K562 (cell line): ENCODE data around the gene IL31. TPM values are rescaled to one million over a fixed set of nuclear protein-coding genes. Genes with fewer than 3 reads are reported as not detected.

Source experiments
- ATAC-seq: fragments of 200-7000 bp; cut with Tn5 transposase; 3 replicates; pipeline ENCODE4 v1.9.1; 2020; ENCODE audit warnings: moderate library complexity
- BruUV-seq: library from RNA; stranded (reverse); fragments of 400-500 nt; replicated peaks from 2 replicates; lab custom pipeline; 2021; lab: Mats Ljungman, UMichigan
- CTCF ChIA-PET: fragments of 300-600 bp; formaldehyde crosslinking; extraction: SDS; loops from one replicate; lab custom pipeline; 2021; ENCODE audit warnings: low intra/inter-chr PET ratio; lab: Yijun Ruan, JAX
- POLR2A ChIA-PET: fragments of 300-600, 350-650 bp; sonication (Branson Sonifier 250); formaldehyde crosslinking; extraction: SDS; loops from one replicate; lab custom pipeline; 2021; ENCODE audit warnings: antibody characterized with exemption, inconsistent platforms; lab: Yijun Ruan, JAX
- DNase-seq, 4 experiments: peaks; one replicate each; pipeline versions ENCODE4 v3.0.0 to v3.0.0-alpha.2; 2011 to 2018; ENCODE audit warnings: low spot score in 3 of 4, mixed read lengths in 3 of 4; ENCODE audit errors: extremely low read depth in 1 of 4
- FAIRE-seq: peaks from 2 replicates; lab custom pipeline; 2011; peaks lifted over from hg19 to GRCh38; lab: Jason Lieb, UNC
- H2AFZ ChIP-seq: 2 replicates; pipeline ENCODE4 v1.6.0; 2011; ENCODE audit warnings: low read depth, low read length, control low read depth, inconsistent platforms
- H3K27ac ChIP-seq: fragments of 200-600 bp; 3 replicates; pipeline ENCODE4 v1.8.0; 2011; ENCODE audit warnings: low read depth, mild to moderate bottlenecking, control low read depth, inconsistent platforms, low read length, moderate library complexity, mixed read lengths; ENCODE audit errors: extremely low read depth
- H3K27me3 ChIP-seq, 2 experiments: fragments of 300-600 bp in 1 of 2; 2 replicates in 1 of 2; 3 replicates in 1 of 2; pipeline versions ENCODE4 v1.6.0 to v1.8.0; 2011; ENCODE audit warnings: inconsistent platforms in 2 of 2, low read length in 2 of 2, mild to moderate bottlenecking in 1 of 2, mixed read lengths in 1 of 2, moderate library complexity in 1 of 2; ENCODE audit not compliant: control insufficient read depth in 2 of 2, insufficient read depth in 2 of 2
- H3K36me3 ChIP-seq: fragments of 300-600 bp; 3 replicates; pipeline ENCODE4 v1.8.0; 2011; ENCODE audit warnings: mild to moderate bottlenecking, low read length, inconsistent platforms; ENCODE audit not compliant: control insufficient read depth, insufficient read depth
- H3K4me1 ChIP-seq, 2 experiments: fragments of 200-600 bp in 1 of 2; replicated peaks in 1 of 2; 2 replicates in 1 of 2; 3 replicates in 1 of 2; pipeline versions ENCODE4 v1.5.1 to v1.8.0; 2011; ENCODE audit warnings: inconsistent platforms in 2 of 2, low read length in 2 of 2, mild to moderate bottlenecking in 1 of 2, mixed read lengths in 1 of 2, moderate library complexity in 1 of 2; ENCODE audit not compliant: control insufficient read depth in 2 of 2, insufficient read depth in 2 of 2
- H3K4me2 ChIP-seq: 2 replicates; pipeline ENCODE4 v1.6.1; 2011; ENCODE audit warnings: low read length, control low read depth, inconsistent platforms, mixed read lengths; ENCODE audit not compliant: insufficient read depth
- H3K4me3 ChIP-seq: fragments of 200-600 bp; sonication (generic), shearing (Covaris generic); 2 replicates; pipeline ENCODE4 v1.5.1; 2016; ENCODE audit warnings: control low read depth, inconsistent platforms
- H3K79me2 ChIP-seq: fragments of 200-600 bp; 3 replicates; pipeline ENCODE4 v1.8.0; 2011; ENCODE audit warnings: low read length, inconsistent platforms; ENCODE audit not compliant: control insufficient read depth, insufficient read depth
- H3K9ac ChIP-seq, 2 experiments: 2 replicates each; pipeline versions ENCODE4 v1.6.0 to v1.6.1; 2011; ENCODE audit warnings: low read depth in 2 of 2, low read length in 2 of 2, control low read depth in 1 of 2, inconsistent platforms in 1 of 2, mild to moderate bottlenecking in 1 of 2, mixed read lengths in 1 of 2; ENCODE audit not compliant: insufficient read depth in 1 of 2
- H3K9me1 ChIP-seq: one replicate; pipeline ENCODE4 v1.6.0; 2011; ENCODE audit warnings: inconsistent platforms, mild to moderate bottlenecking, low read length, moderate library complexity; ENCODE audit not compliant: control insufficient read depth, insufficient read depth
- H3K9me3 ChIP-seq: replicated peaks from 2 replicates; pipeline ENCODE4 v1.5.1; 2011; ENCODE audit warnings: low read depth, low read length, inconsistent platforms; ENCODE audit not compliant: control insufficient read depth, insufficient read depth
- H4K20me1 ChIP-seq: replicated peaks from 2 replicates; pipeline ENCODE4 v1.6.1; 2011; ENCODE audit warnings: low read length, inconsistent platforms, mixed read lengths; ENCODE audit not compliant: control insufficient read depth, insufficient read depth
- ERF ChIP-seq: fragments of 450-650 bp; formaldehyde crosslinking; IDR thresholded peaks from 2 replicates; pipeline ENCODE4 v1.4.0; 2020; ENCODE audit warnings: mild to moderate bottlenecking, mixed read lengths
- HSF4 ChIP-seq: fragments of 250-450 bp; sonication (Bioruptor Pico); IDR thresholded peaks from 2 replicates; pipeline ENCODE4 v2.1.2; 2022; ENCODE audit warnings: mild to moderate bottlenecking, moderate library complexity, borderline replicate concordance
- RBM22 ChIP-seq: fragments of 200-400 bp; formaldehyde crosslinking; IDR thresholded peaks from 2 replicates; pipeline ENCODE4 v1.6.1; 2018; ENCODE audit warnings: low read length, low read depth; ENCODE audit not compliant: poor library complexity, severe bottlenecking
- RFX1 ChIP-seq: fragments of 450-650 bp; IDR thresholded peaks from 2 replicates; pipeline ENCODE4 v1.6.1; 2016; ENCODE audit warnings: mild to moderate bottlenecking, moderate library complexity
- ZNF23 ChIP-seq: fragments of 250-450 bp; sonication (Bioruptor Pico); IDR thresholded peaks from 2 replicates; pipeline ENCODE4 v1.4.0; 2020; ENCODE audit warnings: mild to moderate bottlenecking
- WGBS: fragments of 100-300 bp; shearing (Covaris generic); methylation state at CpG from one replicate; pipeline ENCODE4 v1.1.6; 2016; ENCODE audit warnings: low coverage, mixed read lengths; ENCODE audit not compliant: insufficient coverage; ENCODE audit errors: missing lambda C conversion rate; 5-methylcytosine and 5-hydroxymethylcytosine counted together
- in situ Hi-C: fragments of 300-500 bp; cut with MboI; formaldehyde crosslinking; loops from 4 replicates; pipeline ENCODE4 v1.15.0; 2018; ENCODE audit warnings: inconsistent platforms, mixed read lengths
- intact Hi-C: fragments of 100-400 bp; cut with micrococcal nuclease; formaldehyde crosslinking; loops from 2 replicates; pipeline ENCODE4 v1.14.2; 2022
- polyA plus RNA-seq, 8 experiments: library from polyadenylated mRNA; depleted of rRNA in 4 of 8; stranded (reverse) in 5 of 8; unstranded in 3 of 8; fragments of >200 nt; fragmentation: Nextera tagmentation in 2 of 8; fragmentation: Illumina TruSeq in 1 of 8; extraction: Ambion mirVana in 2 of 8; extraction: Trizol in 1 of 8; gene quantifications; 2 replicates each; pipeline versions ENCODE4 v1.2.1 to v1.2.3, GENCODE V29; 2011 to 2014; ENCODE audit warnings: inconsistent platforms in 1 of 8, missing spikeins in 1 of 8
- total RNA-seq, 7 experiments: library from RNA; depleted of rRNA in 6 of 7; stranded (reverse); fragments of >200 nt in 6 of 7; fragmentation: Illumina TruSeq in 2 of 7; extraction: Trizol in 2 of 7; gene quantifications; 2 replicates each; pipeline versions ENCODE4 v1.2.1 to v1.2.3, GENCODE V29; 2011 to 2021; ENCODE audit warnings: low replicate concordance in 1 of 7
- TF ChIP-seq, protein P1 (sequence below): fragments of 250-450 bp; sonication (Bioruptor Pico); IDR thresholded peaks from 2 replicates; pipeline ENCODE4 v1.5.0; 2021

The IL31 gene
- total and polyA plus RNA-seq, 9 of the 15 experiments (the other 6 are each of a cell fraction or from before 2014, with no cell fraction given): not detected

DNA sequence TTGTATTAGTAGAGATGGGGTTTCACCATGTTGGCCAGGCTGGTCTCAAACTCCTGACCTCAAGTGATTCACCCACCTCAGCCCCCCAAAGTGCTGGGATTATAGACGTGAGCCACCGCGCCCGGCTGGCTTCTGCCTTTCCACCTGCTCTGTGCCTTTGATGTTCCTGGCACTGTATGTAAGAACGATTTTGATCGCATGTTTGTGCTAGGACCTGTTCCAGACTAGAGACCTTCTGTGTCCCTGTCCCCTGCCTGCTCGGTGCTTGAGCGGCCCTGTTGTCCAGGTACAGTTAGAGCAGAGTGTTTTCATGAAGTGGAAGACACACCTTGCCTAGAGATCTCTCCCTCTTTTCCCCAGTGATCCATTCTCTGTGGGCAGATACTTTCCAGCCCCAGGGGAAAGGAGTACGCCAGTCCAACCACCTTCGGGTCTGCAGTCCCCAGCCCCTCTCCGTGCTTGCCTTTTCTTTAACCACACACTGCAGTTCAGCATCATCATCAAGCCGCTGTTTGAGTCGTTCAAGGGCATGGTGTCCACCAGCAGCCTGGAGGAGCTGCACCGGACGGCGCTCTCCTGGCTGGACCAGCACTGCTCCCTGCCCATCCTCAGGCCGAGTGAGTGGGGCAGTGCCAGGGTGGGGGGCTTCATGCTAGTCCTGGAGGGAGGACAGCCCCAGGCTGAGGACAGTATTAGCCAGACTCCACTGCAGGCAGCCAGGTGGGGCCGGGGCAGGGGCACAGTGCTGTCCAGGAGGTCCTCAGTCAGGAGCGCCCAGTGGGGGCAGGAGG, 33.4 kb downstream of the IL31 start:
- no peak overlapping the region for H2AFZ ChIP-seq
- H3K27me3 ChIP-seq: no peaks in the 10 kb centered on the region
- in situ Hi-C loops (no loop called here), intact Hi-C loops (no loop called here)
- peaks cover 3% of the 10 kb centered on the region for H3K9me1 ChIP-seq
- H3K4me3 ChIP-seq: no peak overlapping the region
- H3K27ac ChIP-seq: no peak overlapping the region
- peaks cover 0 to 30% of the 10 kb centered on the region in 2 experiments; a peak in 1 of 5 replicates for H3K4me1 ChIP-seq
- FAIRE-seq (no peak), DNase-seq (no peak), ATAC-seq (no peak)
- no peaks in the 10 kb centered on the region for H3K9me3 ChIP-seq
- H4K20me1 ChIP-seq: peaks cover 25% of the 10 kb centered on the region
- ChIA-PET CTCF (no interaction called here), POLR2A (interaction anchor here (0.7 to 1.6 kb wide), 3 partner anchors 8 to 117 kb away, joined by 3 to 4 read pairs (median 3); no protein-coding TSS in a partner anchor)
- TF ChIP-seq RBM22 (peak; percentile 33), ZNF23 (no peak), RFX1 (no peak), HSF4 (no peak), ERF (no peak)
- TF ChIP-seq, protein P1, sequence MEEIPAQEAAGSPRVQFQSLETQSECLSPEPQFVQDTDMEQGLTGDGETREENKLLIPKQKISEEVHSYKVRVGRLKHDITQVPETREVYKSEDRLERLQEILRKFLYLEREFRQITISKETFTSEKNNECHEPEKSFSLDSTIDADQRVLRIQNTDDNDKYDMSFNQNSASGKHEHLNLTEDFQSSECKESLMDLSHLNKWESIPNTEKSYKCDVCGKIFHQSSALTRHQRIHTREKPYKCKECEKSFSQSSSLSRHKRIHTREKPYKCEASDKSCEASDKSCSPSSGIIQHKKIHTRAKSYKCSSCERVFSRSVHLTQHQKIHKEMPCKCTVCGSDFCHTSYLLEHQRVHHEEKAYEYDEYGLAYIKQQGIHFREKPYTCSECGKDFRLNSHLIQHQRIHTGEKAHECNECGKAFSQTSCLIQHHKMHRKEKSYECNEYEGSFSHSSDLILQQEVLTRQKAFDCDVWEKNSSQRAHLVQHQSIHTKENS: no peak
- H3K79me2 ChIP-seq: no peaks in the 10 kb centered on the region
- peaks cover 77% of the 10 kb centered on the region for H3K36me3 ChIP-seq
- WGBS: 93% methylated on average over 19 of the region's 19 CpGs
- BruUV-seq: no TSS peak
- no peak overlapping the region for H3K9ac ChIP-seq
- H3K4me2 ChIP-seq: no peak overlapping the region
